ENCODE results near the gene KRT6A. TPM values are rescaled to one million over a fixed set of nuclear protein-coding genes. Genes with fewer than 3 reads are reported as not detected.
"Not testable (repeated sequence)": the region's sequence is repeated elsewhere in the genome, so short reads cannot be mapped to it uniquely, and the experiment has no call there.

The KRT6A gene
- total RNA-seq, 1 experiment from 2014 or later: 1,688 TPM

- Mint-ChIP-seq H3K4me1 (ENCODE audit: insufficient read depth, unreplicated experiment) (peaks cover 29% of the 10 kb centered on the region), H3K27me3 (ENCODE audit: insufficient read depth, unreplicated experiment) (no peaks in the 10 kb centered on the region), H3K4me3 (ENCODE audit: unreplicated experiment) (no peak overlapping the region), H3K27ac (ENCODE audit: low read depth, unreplicated experiment) (no peak overlapping the region), H3K9me3 (ENCODE audit: unreplicated experiment) (no peaks in the 10 kb centered on the region), H3K36me3 (ENCODE audit: insufficient read depth, unreplicated experiment) (no peaks in the 10 kb centered on the region)
- BruUV-seq (replicated peaks): no TSS peak
- DNase-seq (ENCODE audit: unreplicated experiment): peak; percentile 81
- intact Hi-C loops (cut with micrococcal nuclease): no loop called here
- TF ChIP-seq, protein P1, sequence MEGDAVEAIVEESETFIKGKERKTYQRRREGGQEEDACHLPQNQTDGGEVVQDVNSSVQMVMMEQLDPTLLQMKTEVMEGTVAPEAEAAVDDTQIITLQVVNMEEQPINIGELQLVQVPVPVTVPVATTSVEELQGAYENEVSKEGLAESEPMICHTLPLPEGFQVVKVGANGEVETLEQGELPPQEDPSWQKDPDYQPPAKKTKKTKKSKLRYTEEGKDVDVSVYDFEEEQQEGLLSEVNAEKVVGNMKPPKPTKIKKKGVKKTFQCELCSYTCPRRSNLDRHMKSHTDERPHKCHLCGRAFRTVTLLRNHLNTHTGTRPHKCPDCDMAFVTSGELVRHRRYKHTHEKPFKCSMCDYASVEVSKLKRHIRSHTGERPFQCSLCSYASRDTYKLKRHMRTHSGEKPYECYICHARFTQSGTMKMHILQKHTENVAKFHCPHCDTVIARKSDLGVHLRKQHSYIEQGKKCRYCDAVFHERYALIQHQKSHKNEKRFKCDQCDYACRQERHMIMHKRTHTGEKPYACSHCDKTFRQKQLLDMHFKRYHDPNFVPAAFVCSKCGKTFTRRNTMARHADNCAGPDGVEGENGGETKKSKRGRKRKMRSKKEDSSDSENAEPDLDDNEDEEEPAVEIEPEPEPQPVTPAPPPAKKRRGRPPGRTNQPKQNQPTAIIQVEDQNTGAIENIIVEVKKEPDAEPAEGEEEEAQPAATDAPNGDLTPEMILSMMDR (IDR thresholded peaks at IDR 0.05; ENCODE audit: unreplicated experiment): no peak
- CTCF ChIA-PET: no interaction called here
- POLR2A ChIA-PET: interaction anchor here (0.9 to 1.7 kb wide), 3 partner anchors 8 to 65 kb away, joined by 3 to 4 read pairs (median 3); partner anchors contain the start of gene KRT5
These were observed 37.2 kb downstream of the KRT6A start for GRCh38 chr12:52455821-52456220.

DNA sequence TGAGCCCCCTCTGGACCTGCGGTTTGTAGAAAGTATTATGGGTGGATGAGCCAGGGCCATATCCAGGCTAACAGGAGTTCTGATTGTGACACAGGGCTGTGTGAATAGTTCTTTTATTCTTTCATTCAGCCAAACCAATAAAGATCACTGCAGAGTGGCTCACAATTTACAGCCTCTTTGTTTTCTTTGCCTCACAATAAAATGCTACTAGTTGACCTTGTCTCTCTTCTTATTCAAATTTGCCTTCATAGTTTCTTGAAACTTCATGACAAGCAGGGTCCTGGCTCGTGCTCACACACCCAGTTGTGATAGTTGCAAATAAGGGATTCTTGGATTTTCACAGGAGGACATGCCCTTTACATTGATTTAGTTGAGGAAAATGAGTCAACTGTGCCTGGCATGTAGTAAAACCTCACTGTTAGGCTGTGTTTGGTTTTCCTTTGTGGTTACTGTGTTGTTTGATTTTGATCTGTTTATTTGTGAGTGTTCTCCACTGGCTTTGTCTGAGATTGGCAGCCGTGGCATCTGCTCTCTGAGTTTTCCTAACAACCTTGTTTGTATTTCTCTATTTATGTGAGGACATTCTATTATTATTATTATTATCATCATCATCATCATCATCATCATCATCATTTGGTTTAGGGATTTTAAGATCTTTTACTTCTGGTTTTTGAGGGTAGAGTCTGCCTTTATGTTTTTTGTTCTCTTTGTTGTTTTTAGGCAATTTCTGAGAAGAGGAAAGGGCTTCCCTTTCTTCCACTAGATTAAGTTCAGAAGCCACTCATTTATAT lies 38.5 kb downstream of the KRT6A start:
- peak; percentile 60 for DNase-seq (ENCODE audit: unreplicated experiment)
- Mint-ChIP-seq H3K27me3 (ENCODE audit: insufficient read depth, unreplicated experiment) (no peaks in the 10 kb centered on the region), H3K4me1 (ENCODE audit: insufficient read depth, unreplicated experiment) (peaks cover 29% of the 10 kb centered on the region), H3K9me3 (ENCODE audit: unreplicated experiment) (no peaks in the 10 kb centered on the region), H3K27ac (ENCODE audit: low read depth, unreplicated experiment) (no peak overlapping the region), H3K36me3 (ENCODE audit: insufficient read depth, unreplicated experiment) (no peaks in the 10 kb centered on the region), H3K4me3 (ENCODE audit: unreplicated experiment) (no peak overlapping the region)
- intact Hi-C loops (cut with micrococcal nuclease): no loop called here
- ChIA-PET CTCF (no interaction called here), POLR2A (interaction anchor here (0.6 to 1.7 kb wide), 4 partner anchors 35 to 66 kb away, joined by 3 to 4 read pairs (median 3); partner anchors contain the start of gene KRT5)
- no TSS peak for BruUV-seq (replicated peaks)
- TF ChIP-seq, protein P1 (IDR thresholded peaks at IDR 0.05; ENCODE audit: unreplicated experiment): no peak

DNA sequence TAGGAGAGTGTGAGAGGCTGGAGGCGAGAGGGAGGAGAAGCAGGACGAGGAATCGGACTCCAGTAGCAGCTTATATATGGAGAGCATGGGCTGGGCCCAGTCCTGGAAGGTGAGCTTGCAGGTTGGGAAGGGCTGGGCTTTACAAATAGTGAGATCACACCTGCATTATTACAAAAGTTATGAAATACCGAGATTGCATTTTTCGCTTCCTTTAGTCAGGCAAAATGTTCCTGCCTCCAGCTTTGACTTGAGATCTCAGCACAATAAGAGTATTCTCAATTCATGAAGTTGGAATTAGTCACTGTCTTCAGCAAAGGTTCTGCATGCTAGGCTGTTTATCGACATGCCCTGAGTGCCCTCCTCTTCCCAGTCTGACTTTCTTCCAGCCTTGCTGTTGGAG lies 41.0 kb downstream of the KRT6A start, which contains the start of gene KRT6B:
Gene KRT6B, minus strand, starts transcription at position 46 of the 400 bp plus-strand sequence. CDS start 68 bp downstream, outside the sequence.
- POLR2A ChIA-PET: interaction anchor here (0.5 to 2.5 kb wide), 13 partner anchors 10 to 815 kb away, joined by 3 to 30 read pairs (median 4); partner anchors contain the start of genes KRT5, KRT6A and KRT6C
- DNase-seq (ENCODE audit: unreplicated experiment): peak; percentile 66
- H3K36me3 Mint-ChIP-seq (ENCODE audit: insufficient read depth, unreplicated experiment): no peaks in the 10 kb centered on the region
- H3K4me3 Mint-ChIP-seq (ENCODE audit: unreplicated experiment): peak within 1 kb of the TSS; percentile 3
- peaks cover 29% of the 10 kb centered on the region for H3K4me1 Mint-ChIP-seq (ENCODE audit: insufficient read depth, unreplicated experiment)
- no TSS peak for BruUV-seq (replicated peaks)
- TF ChIP-seq, protein P1 (IDR thresholded peaks at IDR 0.05; ENCODE audit: unreplicated experiment): no peak
- H3K27ac Mint-ChIP-seq (ENCODE audit: low read depth, unreplicated experiment): no peak within 1 kb of the TSS
- H3K9me3 Mint-ChIP-seq (ENCODE audit: unreplicated experiment): no peaks in the 10 kb centered on the region
- intact Hi-C loops (cut with micrococcal nuclease): no loop called here
- CTCF ChIA-PET: interaction anchor here (0.6 to 1.2 kb wide), 2 partner anchors 17 to 594 kb away, joined by 3 read pairs; no protein-coding TSS in a partner anchor
- no peaks in the 10 kb centered on the region for H3K27me3 Mint-ChIP-seq (ENCODE audit: insufficient read depth, unreplicated experiment)

GRCh38 chr12:52448228-52448627 lies 44.8 kb downstream of the KRT6A start:
- ChIA-PET POLR2A (no interaction called here), CTCF (interaction anchor here (1.3 kb wide), 1 partner anchor 76 kb away, joined by 5 read pairs; no protein-coding TSS in a partner anchor)
- no peak for DNase-seq (ENCODE audit: unreplicated experiment)
- no TSS peak for BruUV-seq (replicated peaks)
- H3K27ac Mint-ChIP-seq (ENCODE audit: low read depth, unreplicated experiment): no peak overlapping the region
- TF ChIP-seq, protein P1 (IDR thresholded peaks at IDR 0.05; ENCODE audit: unreplicated experiment): no peak
- no peaks in the 10 kb centered on the region for H3K9me3 Mint-ChIP-seq (ENCODE audit: unreplicated experiment)
- H3K4me1 Mint-ChIP-seq (ENCODE audit: insufficient read depth, unreplicated experiment): peaks cover 11% of the 10 kb centered on the region
- no peak overlapping the region for H3K4me3 Mint-ChIP-seq (ENCODE audit: unreplicated experiment)
- intact Hi-C loops (cut with micrococcal nuclease): loop anchor here (10.0 kb wide), 1 partner anchor 53 kb away; no protein-coding TSS in a partner anchor
- no peaks in the 10 kb centered on the region for H3K27me3 Mint-ChIP-seq (ENCODE audit: insufficient read depth, unreplicated experiment)
- H3K36me3 Mint-ChIP-seq (ENCODE audit: insufficient read depth, unreplicated experiment): no peaks in the 10 kb centered on the region

DNA sequence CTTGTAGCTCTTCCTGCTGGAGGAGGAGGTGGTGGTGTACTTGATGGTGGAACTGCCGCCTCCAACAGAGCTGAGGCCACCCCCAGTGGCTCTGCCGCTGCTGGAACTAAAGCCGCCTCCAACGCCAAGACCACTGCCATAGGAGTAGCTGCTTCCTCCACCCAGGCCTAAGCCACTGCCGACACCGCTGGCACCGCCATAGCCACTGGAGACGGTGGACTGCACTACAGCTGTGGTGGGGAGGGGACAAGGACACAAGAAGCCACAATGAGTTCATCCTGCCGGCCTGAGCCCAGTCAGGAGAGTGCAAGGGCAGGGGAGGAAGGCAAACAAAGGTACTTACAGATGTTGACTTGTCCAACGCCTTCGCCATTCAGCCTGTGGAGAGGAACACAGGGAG lies 45.9 kb downstream of the KRT6A start:
- CTCF ChIA-PET: interaction anchor here (0.8 to 1.3 kb wide), 3 partner anchors 49 to 439 kb away, joined by 5 read pairs; no protein-coding TSS in a partner anchor
- H3K4me1 Mint-ChIP-seq (ENCODE audit: insufficient read depth, unreplicated experiment): peaks cover 18% of the 10 kb centered on the region
- BruUV-seq (replicated peaks); H3K4me3 Mint-ChIP-seq (ENCODE audit: unreplicated experiment); POLR2A ChIA-PET; DNase-seq (ENCODE audit: unreplicated experiment); H3K9me3 Mint-ChIP-seq (ENCODE audit: unreplicated experiment); H3K27ac Mint-ChIP-seq (ENCODE audit: low read depth, unreplicated experiment); H3K36me3 Mint-ChIP-seq (ENCODE audit: insufficient read depth, unreplicated experiment); H3K27me3 Mint-ChIP-seq (ENCODE audit: insufficient read depth, unreplicated experiment): not testable (repeated sequence)
- intact Hi-C loops (cut with micrococcal nuclease): loop anchor here (10.0 kb wide), 1 partner anchor 52 kb away; no protein-coding TSS in a partner anchor
